HG03139 (cell line): ENCODE data around the gene ATP8B3.

Experiments
- ATAC-seq: cut with Tn5 transposase; IDR thresholded peaks from one replicate; pipeline ENCODE4 v1.9.1; 2021; ENCODE audit not compliant: unreplicated experiment

The ATP8B3 gene

GRCh38 chr19:1851654-1852580 is 39.8 kb upstream of the ATP8B3 start:
- no peak for ATAC-seq

DNA sequence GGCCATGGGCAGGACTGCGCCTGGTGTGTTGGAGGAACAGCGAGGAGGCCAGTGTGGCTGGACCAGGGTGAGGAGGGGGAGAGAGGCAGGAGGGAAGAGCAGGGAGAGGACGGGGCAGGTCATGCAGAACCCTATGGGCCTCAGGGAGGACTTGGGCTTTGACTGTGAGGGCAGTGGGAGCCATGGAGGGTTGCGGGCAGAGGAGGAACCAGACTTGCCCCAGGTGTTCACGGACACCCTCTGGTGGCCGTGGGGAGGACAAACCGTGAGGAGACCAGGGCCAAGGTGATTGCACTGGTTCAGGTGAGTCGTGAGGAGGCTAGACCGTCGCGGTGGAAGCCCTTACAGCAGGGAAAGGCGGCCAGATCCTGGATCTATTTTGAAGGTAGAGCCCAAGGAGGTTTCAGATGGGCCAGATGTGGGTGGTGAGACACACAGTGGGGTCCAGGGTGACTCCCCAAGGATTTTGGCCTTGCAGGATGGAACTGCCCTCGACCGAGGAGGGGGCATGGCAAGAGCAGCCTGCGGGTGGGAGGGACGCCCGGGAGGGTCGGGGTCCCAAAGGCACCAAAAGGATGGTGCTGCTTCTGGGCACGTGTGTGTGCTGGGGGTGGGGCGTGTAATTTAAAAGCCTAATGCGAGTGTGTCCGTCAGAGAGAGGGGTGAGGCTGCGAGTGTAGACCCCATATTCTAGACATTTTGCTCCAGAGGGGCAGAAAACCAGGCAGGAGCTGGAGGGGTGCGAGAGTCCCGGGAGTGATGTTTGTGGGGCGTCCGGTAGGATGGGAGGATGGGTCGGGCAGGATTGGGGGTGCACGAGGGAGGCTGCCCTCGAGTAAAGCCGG is 39.0 kb upstream of the ATP8B3 start:
- no peak for ATAC-seq

DNA sequence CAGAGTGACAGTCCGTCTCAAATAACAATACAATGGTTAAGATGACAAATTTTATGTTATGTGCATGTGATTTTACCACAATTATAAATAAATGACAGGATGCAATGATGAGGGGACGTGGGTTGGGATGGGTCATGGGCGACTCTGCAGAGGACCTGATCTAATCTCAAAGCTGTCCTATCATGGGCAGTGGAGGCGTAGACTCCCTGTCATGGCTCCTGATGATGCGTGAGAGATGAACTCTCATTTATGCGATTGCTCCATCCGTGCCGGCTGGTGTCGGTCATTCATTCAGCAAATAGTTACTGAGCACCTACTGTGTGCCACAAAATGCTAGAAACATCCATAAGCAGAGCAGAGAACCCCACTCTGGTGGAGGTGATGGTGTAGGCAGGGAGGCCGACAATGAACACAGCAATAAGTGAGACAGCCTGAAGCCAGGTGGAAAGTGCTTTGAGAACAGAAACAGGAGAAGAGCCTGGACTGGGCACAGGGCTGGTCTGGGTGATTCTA is 37.9 kb upstream of the ATP8B3 start:
- ATAC-seq, result no peak

DNA sequence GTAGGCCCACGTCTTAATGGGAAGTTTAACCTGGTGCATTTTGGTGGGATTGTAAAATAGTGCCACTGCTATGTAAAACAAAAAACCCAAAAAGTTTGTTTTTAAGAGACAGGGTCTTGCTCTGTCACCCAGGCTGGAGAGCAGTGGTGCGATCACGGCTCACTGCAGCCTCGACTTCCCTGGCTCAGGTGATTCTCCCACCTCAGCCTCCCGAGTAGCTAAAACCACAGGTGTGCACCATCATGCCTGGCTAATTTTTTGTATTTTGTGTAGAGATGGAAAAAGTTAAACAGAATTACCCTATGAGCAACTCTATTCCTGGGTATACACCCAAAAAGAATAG is 37.0 kb upstream of the ATP8B3 start:
- ATAC-seq, result no peak

DNA sequence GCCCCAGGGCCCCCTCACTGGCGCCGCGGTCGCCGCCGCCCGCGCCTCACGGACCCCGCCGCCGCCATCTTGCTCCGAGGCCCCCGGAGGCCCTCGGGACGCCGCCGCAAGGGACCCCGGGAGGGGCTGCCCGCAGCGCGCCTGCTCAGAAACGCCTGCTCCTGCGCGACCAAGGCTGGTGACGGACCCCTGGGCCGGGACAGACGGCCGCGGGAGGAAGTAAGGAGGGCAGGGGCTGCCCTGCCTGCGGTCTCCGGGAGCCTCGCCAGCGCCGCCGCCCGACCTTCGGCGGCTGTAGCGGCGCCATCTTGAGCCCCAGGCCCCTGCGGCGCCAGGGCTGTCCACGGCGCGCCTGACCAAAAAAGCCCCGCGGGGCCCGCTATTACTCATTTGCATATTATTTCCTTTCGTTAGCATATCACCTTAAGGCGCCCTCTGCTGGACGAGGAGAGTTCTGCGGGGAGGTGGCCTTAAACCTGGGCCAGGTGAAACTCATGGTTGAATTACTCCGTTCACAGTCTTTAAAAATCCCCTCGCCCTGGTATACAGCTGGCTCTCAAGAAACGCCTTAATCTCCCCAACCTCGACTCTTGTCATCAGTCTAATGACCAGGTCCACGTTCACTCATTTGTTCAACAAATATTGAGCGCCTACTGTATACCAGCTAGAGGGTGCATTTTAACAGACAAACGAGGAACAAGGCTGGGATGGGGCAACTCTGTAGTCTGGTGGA is 36.5 kb upstream of the ATP8B3 start, which contains the start of gene REXO1:
Gene REXO1 (minus strand): TSS at position 85 of the 733 bp plus-strand sequence. CDS start 125 bp downstream, outside the sequence.
- ATAC-seq, result peak; percentile 52

DNA sequence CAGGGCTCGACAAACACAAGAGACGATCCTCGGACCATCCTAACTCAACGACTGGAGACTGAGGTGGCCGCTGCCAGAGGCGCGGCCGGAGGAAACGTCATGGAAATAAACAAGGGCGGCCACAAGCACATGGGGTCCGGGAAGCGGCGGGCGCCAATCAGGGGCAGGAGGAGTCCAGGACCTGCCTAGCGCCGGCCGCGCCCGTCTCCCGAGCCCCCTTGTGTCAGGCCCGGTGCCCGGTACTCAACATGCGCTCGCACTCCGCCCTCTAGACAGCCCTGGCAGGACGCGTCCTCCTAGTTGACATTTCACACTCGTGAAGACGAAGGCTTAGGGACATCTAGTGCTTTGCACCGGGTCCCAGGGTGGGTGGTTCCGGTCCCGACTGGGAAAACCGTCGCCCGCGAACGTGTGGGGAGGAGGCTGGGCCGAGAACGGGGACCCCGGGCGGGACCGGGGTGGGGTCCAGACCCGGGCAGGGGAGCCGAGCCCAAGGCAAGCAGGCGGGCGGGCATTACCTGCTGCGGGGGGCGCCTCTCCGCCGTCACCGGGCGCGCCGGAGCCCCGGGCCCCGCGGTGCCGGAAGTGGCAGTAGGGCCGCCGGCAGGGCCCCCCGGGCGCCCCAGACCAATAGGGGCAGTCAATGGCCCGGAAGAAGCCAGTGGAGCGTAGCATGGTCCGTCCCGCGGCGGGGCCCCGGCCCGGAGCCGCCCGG is 35.8 kb upstream of the ATP8B3 start:
- peak; percentile 13 for ATAC-seq

DNA sequence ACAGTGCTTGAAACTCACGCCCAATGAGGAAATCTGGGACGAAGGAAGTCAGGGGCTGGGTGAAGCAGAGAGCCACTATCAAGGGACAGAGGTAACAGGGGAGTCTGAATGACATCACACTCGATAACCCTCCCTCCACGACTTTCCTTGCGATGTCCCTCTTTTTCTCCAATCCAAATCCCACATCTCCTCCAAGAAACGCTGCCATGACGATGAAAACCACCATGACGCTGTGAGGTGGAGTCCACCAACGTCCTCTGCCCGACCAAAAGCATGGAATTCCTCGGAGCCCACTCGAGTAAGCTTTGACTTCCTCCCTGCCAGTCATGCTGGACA is 35.2 kb upstream of the ATP8B3 start:
- no peak for ATAC-seq

- ATAC-seq, result no peak
Measured at GRCh38 chr19:1846517-1847204, 34.6 kb upstream of the ATP8B3 start.

- no peak for ATAC-seq
Measured at GRCh38 chr19:1845642-1846041, 33.6 kb upstream of the ATP8B3 start.

DNA sequence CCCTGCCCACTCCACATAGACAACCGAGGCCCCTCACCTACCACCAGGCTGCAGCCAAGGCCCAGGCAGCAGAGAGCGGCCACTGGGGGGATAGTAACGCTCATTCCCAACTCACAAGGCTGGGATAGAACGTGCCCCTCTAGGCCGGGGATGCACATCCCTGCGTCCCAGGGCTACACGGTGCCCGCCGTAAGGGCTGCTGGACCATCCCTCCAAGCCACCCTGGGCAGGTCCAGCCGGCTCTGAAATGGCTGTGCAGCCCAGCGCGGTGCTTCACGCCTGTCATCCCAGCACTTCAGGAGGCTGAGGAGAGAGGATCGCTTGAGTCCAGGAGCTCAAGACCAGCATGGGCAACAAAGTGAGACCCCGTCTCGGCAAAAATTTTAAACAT is 33.0 kb upstream of the ATP8B3 start:
- ATAC-seq, result no peak

GRCh38 chr19:1844513-1845124 is 32.5 kb upstream of the ATP8B3 start:
- ATAC-seq, result no peak

GRCh38 chr19:1843646-1844394 is 31.7 kb upstream of the ATP8B3 start:
- no peak for ATAC-seq

GRCh38 chr19:1843116-1843515 is 31.0 kb upstream of the ATP8B3 start:
- no peak for ATAC-seq

- no peak for ATAC-seq
Measured at GRCh38 chr19:1841209-1841924, 29.3 kb upstream of the ATP8B3 start.

DNA sequence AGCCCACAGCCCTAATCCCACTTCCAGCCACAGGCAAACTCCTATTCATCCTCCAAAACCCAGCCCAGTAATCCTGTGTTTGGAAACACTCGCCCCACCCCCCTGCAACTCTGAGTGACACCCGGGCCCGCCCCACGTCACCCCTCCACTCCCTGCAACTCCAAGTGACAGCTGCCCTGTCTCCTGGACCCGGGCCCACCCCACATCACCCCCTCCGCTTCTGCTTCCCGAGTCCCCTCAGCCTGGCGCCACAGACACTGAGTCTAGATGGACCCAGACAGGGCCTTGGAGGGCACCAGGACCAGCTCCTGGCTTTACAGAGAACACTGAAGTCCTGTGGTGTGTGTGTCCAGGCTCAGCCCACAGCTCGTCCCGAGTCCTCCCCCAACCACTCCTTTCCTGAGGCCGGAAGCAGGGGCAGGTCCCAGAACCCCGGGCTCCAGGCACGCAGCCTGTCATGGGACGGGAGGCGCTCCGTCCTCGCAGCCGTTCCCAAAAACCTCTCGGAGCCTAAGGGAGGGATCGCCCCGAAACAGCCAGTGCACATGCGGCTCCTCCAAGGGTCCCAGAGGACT is 28.6 kb upstream of the ATP8B3 start:
- ATAC-seq, result no peak

DNA sequence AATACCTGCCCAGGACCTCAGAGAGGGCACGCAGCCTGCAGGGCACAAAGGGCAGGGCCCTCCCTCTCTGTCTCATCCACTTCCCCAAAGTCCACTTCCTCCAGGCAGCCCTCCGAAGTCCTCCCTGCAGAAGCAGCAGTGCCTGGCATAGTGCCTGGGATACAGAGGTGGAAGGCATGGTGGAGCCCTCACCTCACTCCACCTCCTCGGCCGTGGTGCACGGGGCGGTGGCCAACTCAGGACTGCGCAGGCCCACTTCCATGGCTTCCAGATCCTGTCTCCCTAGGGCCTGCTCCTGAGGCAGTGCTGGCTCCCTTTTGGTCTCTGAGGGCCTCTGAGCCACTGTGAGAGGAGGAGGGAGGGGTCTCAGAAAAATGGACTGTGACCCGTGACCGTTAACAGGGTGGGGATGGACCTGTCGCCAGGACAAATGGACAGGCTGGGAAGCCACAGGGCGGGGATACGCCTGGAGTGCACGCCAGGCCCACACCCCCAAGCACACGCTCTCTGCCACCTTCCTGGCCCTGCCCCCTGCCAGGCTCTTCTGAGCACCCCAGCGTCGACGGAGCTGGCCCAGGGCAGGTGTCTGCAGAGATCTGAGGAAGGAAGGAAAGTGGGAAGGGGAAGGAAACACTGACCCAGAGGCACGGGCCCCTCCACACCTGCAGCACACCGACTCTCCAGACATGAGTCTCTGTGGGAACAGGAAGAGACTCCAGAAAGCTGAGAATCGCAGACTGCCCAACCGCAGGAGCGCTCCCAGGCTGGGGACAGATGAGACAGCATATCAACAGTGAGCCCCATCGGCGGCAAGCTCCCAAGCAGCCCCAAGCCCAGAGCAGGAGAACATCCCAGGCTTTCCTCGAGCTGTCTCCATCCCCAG is 27.8 kb upstream of the ATP8B3 start:
- no peak for ATAC-seq

DNA sequence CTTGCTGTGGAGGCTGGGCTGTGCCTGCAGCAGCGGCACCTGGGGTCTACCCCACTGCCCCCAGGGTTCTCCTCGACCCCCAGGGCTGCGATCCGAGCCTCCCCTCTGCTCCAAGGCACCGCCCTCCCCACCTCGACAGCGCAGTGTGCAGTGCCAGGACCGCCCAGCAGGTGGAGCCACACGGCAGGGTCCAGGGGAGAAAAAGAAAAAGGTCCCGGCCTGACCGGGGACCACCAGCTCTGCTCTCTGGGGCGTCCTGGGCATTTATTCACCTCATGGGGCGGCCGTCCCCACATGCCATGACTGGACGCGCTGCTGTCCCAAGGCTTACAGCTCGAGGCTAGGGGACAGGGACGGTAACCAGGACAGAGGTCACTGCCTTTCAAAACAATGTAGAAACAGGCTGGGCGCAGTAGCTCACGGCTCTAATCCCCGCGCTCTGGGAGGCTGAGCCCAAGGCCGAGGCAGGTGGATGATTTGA is 25.6 kb upstream of the ATP8B3 start:
- ATAC-seq, result no peak
